Measurements from ENCODE around the gene OTOGL. TPM values are rescaled to one million over a fixed set of nuclear protein-coding genes. Genes with fewer than 3 reads are reported as not detected.

OTOGL gene
- total RNA-seq, 4 donors from 2014 or later: 0.13 to 1.7 (median 0.23) TPM

GRCh38 chr12:80166751-80167150 lies 67.4 kb downstream of the OTOGL start:
- H3K27me3 ChIP-seq: no peaks in the 10 kb centered on the region
- no peak overlapping the region for H3K4me3 ChIP-seq
- no peaks in the 10 kb centered on the region for H3K9me3 ChIP-seq
- no peak for TF ChIP-seq POLR2A (IDR thresholded peaks at IDR 0.05)
- TF ChIP-seq, protein P1, sequence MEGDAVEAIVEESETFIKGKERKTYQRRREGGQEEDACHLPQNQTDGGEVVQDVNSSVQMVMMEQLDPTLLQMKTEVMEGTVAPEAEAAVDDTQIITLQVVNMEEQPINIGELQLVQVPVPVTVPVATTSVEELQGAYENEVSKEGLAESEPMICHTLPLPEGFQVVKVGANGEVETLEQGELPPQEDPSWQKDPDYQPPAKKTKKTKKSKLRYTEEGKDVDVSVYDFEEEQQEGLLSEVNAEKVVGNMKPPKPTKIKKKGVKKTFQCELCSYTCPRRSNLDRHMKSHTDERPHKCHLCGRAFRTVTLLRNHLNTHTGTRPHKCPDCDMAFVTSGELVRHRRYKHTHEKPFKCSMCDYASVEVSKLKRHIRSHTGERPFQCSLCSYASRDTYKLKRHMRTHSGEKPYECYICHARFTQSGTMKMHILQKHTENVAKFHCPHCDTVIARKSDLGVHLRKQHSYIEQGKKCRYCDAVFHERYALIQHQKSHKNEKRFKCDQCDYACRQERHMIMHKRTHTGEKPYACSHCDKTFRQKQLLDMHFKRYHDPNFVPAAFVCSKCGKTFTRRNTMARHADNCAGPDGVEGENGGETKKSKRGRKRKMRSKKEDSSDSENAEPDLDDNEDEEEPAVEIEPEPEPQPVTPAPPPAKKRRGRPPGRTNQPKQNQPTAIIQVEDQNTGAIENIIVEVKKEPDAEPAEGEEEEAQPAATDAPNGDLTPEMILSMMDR (IDR thresholded peaks at IDR 0.05): no peak
- H3K4me1 ChIP-seq: no peaks in the 10 kb centered on the region
- no peaks in the 10 kb centered on the region for H3K36me3 ChIP-seq
- no peak overlapping the region for H3K27ac ChIP-seq
- no peak for DNase-seq

GRCh38 chr12:80168936-80169335 lies 69.6 kb downstream of the OTOGL start:
- no peak overlapping the region for H3K4me3 ChIP-seq
- H3K27ac ChIP-seq: no peak overlapping the region
- H3K27me3 ChIP-seq: no peaks in the 10 kb centered on the region
- TF ChIP-seq POLR2A (IDR thresholded peaks at IDR 0.05): no peak
- TF ChIP-seq, protein P1 (IDR thresholded peaks at IDR 0.05): no peak
- no peaks in the 10 kb centered on the region for H3K9me3 ChIP-seq
- no peaks in the 10 kb centered on the region for H3K4me1 ChIP-seq
- no peak for DNase-seq
- H3K36me3 ChIP-seq: no peaks in the 10 kb centered on the region

GRCh38 chr12:80170915-80171314 lies 71.6 kb downstream of the OTOGL start:
- TF ChIP-seq, protein P1 (IDR thresholded peaks at IDR 0.05): no peak
- no peak for TF ChIP-seq POLR2A (IDR thresholded peaks at IDR 0.05)
- Histone ChIP-seq H3K4me1 (no peaks in the 10 kb centered on the region), H3K27ac (no peak overlapping the region), H3K27me3 (no peaks in the 10 kb centered on the region), H3K36me3 (no peaks in the 10 kb centered on the region), H3K4me3 (no peak overlapping the region), H3K9me3 (no peaks in the 10 kb centered on the region)
- DNase-seq: no peak

DNA sequence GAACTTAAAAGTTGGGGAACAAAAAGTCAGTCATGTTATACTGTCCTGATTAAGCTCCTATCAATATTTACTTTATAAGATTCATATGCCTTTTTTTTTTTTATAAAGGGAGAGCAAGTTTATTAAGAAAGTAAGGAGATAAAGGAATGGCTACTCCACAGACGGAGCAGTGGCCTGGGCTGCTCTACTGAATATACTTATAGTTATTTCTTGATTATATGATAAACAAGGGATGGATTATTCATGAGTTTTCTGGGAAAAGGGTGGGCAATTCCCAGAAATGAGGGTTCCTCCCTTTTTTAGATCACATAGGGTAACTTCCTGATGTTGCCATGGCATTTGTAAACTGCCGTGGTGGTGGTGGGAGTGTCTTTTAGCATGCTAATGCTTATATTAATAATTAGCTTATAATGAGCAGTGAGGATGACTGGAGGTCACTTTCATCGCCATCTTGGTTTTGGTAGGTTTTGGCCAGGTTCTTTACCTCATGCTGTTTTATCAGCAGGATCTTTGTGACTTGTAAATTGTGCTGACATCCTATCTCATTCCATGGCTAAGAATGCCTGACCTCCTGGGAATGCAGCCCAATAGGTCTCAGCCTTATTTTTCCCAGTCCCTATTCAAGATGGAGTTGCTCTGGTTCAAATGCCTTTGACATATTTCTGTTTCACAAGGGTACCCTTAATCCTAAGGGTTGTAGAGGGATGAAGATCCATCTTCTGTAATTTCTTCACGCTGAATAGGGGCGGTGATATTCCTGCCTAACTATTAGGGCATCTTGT lies 73.9 kb downstream of the OTOGL start:
- no peaks in the 10 kb centered on the region for H3K36me3 ChIP-seq
- no peaks in the 10 kb centered on the region for H3K27me3 ChIP-seq
- no peaks in the 10 kb centered on the region for H3K9me3 ChIP-seq
- TF ChIP-seq, protein P1 (IDR thresholded peaks at IDR 0.05): no peak
- no peak for TF ChIP-seq POLR2A (IDR thresholded peaks at IDR 0.05)
- no peak for DNase-seq
- no peaks in the 10 kb centered on the region for H3K4me1 ChIP-seq
- H3K27ac ChIP-seq: no peak overlapping the region
- no peak overlapping the region for H3K4me3 ChIP-seq

GRCh38 chr12:80175307-80175930 lies 76.1 kb downstream of the OTOGL start:
- H3K9me3 ChIP-seq: no peaks in the 10 kb centered on the region

More at GRCh38 chr12:80175307-80175930, 76.1 kb downstream of the OTOGL start:
- DNase-seq: no peak
- Histone ChIP-seq H3K36me3 (no peaks in the 10 kb centered on the region), H3K4me3 (no peak overlapping the region), H3K4me1 (no peaks in the 10 kb centered on the region), H3K27me3 (no peaks in the 10 kb centered on the region), H3K27ac (no peak overlapping the region)
- TF ChIP-seq, protein P1 (IDR thresholded peaks at IDR 0.05): no peak
- TF ChIP-seq POLR2A (IDR thresholded peaks at IDR 0.05): no peak
